ENCODE results near the gene GDPD1. TPM values are rescaled to one million over a fixed set of nuclear protein-coding genes. Genes with fewer than 3 reads are reported as not detected.
A peak's percentile ranks its signal among the peaks of the same experiment; 100 is the strongest.
"Not testable (repeated sequence)": the region's sequence is repeated elsewhere in the genome, so short reads cannot be mapped to it uniquely, and the experiment has no call there.

Gene GDPD1
- total and polyA plus RNA-seq, 2 donors (not counting 3 experiments of a cell fraction or from before 2014, with no cell fraction given), result 2.5 to 4.9 TPM

DNA sequence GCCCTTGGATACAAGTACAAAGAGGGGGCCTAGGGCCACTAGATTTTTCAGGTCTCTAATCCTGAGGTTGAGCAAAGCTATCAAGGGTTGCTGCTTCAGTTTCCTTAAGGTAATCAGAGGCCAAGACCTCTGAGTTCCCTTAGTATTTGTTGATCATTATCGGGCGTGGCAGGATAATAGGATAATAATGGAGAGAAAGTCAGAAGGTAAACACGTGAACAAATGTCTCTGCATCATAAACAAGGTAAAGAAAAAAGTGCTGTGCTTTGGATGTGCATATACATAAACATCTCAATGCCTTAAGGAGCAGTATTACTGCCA, 69.6 kb downstream of the GDPD1 start:
- no peak for DNase-seq (ENCODE audit: low read depth, low spot score)
- intact Hi-C loops (cut with micrococcal nuclease) (no loop called here), dilution Hi-C loops (cut with MboI; ENCODE audit: extremely low pct_ligation_motif_present, low sequenced_read_pairs) (no loop called here)
- no peaks in the 10 kb centered on the region for H3K79me2 ChIP-seq (ENCODE audit: control insufficient read depth, insufficient read depth, low read length)
- no peaks in the 10 kb centered on the region for H3K36me3 ChIP-seq (ENCODE audit: control insufficient read depth in 2 of 2, extremely low read depth in 1 of 2, insufficient read depth in 2 of 2, low read length in 2 of 2)
- peaks cover 12% of the 10 kb centered on the region for H3K4me1 ChIP-seq (ENCODE audit: control insufficient read depth, extremely low read depth, insufficient read depth, low read length)
- H3K27me3 ChIP-seq (ENCODE audit: control insufficient read depth in 2 of 2, insufficient read depth in 2 of 2, low read length in 2 of 2), result no peaks in the 10 kb centered on the region
- ChIA-PET POLR2A (no interaction called here), CTCF (interaction anchor here (0.7 kb wide), 1 partner anchor 21 kb away, joined by 3 read pairs; no protein-coding TSS in a partner anchor)
- no TSS peak for BruUV-seq (replicated peaks)
- no peak overlapping the region for H3K4me2 ChIP-seq (ENCODE audit: insufficient read depth, low read length)
- H3K9me3 ChIP-seq (replicated peaks; ENCODE audit: control insufficient read depth, insufficient read depth, low read length), result no peaks in the 10 kb centered on the region
- no peak overlapping the region for H3K4me3 ChIP-seq (replicated peaks in 1 of 3; ENCODE audit: insufficient read depth in 1 of 3, low read depth in 1 of 3, low read length in 3 of 3)
- no peaks in the 10 kb centered on the region for H3K9me1 ChIP-seq (replicated peaks; ENCODE audit: control insufficient read depth, extremely low read depth, insufficient read depth, low read length)
- H4K20me1 ChIP-seq (replicated peaks; ENCODE audit: control insufficient read depth, extremely low read depth, insufficient read depth, low read length), result no peaks in the 10 kb centered on the region
- H3K27ac ChIP-seq (ENCODE audit: insufficient read depth, low read depth, low read length), result no peak overlapping the region
- H3K9ac ChIP-seq (replicated peaks; ENCODE audit: extremely low read depth, insufficient read depth, low read length), result no peak overlapping the region
- FAIRE-seq, result no peak
- TF ChIP-seq FOS (IDR thresholded peaks at IDR 0.05; ENCODE audit: borderline replicate concordance, insufficient read depth, low read length) (no peak), MYC (IDR thresholded peaks at IDR 0.05; ENCODE audit: low read depth, low read length) (no peak), POLR2A (IDR thresholded peaks at IDR 0.05; ENCODE audit: low read depth, low read length) (no peak), POLR2AphosphoS5 (IDR thresholded peaks at IDR 0.05; ENCODE audit: insufficient read depth, low read depth, low read length) (no peak), JUN (IDR thresholded peaks at IDR 0.05; ENCODE audit: borderline replicate concordance, insufficient read depth, insufficient read length, low read depth) (no peak)
- TF ChIP-seq, protein P1, sequence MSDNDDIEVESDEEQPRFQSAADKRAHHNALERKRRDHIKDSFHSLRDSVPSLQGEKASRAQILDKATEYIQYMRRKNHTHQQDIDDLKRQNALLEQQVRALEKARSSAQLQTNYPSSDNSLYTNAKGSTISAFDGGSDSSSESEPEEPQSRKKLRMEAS (IDR thresholded peaks at IDR 0.05; ENCODE audit: insufficient read depth, insufficient read length), result no peak
- TF ChIP-seq, protein P2, sequence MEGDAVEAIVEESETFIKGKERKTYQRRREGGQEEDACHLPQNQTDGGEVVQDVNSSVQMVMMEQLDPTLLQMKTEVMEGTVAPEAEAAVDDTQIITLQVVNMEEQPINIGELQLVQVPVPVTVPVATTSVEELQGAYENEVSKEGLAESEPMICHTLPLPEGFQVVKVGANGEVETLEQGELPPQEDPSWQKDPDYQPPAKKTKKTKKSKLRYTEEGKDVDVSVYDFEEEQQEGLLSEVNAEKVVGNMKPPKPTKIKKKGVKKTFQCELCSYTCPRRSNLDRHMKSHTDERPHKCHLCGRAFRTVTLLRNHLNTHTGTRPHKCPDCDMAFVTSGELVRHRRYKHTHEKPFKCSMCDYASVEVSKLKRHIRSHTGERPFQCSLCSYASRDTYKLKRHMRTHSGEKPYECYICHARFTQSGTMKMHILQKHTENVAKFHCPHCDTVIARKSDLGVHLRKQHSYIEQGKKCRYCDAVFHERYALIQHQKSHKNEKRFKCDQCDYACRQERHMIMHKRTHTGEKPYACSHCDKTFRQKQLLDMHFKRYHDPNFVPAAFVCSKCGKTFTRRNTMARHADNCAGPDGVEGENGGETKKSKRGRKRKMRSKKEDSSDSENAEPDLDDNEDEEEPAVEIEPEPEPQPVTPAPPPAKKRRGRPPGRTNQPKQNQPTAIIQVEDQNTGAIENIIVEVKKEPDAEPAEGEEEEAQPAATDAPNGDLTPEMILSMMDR (IDR thresholded peaks at IDR 0.05; ENCODE audit: extremely low read depth in 1 of 2, insufficient read depth in 1 of 2, low read depth in 1 of 2, low read length in 2 of 2), result no peak
- H2AFZ ChIP-seq (ENCODE audit: low read depth, low read length), result peak overlapping the region; percentile 87

DNA sequence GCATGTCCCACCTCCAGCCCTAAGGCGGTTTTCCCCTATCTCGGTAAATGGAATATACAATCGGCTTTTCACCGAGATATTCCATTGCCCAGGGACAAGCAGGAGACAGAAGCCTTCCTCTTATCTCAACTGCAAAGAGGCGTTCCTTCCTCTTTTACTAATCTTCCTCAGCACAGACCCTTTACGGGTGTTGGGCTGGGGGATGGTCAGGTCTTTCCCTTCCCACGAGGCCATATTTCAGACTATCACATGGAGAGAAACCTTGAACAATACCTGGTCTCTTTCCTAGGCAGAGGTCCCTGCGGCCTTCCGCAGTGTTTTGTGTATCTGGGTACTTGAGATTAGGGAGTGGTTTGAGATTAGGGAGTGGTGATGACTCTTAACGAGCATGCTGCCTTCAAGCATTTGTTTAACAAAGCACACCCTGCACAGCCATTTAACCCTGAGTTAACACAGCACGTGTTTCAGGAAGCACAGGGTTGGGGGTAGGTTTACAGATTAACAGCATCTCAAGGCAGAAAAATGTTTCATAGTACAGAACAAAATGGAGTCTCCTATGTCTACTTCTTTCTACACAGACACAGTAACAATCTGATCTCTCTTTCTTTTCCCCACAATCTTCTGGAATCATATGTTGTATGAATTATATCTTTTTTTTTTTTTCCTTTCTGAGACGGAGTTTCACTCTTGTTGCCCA, 70.1 kb downstream of the GDPD1 start:
- H3K4me1 ChIP-seq (ENCODE audit: control insufficient read depth, extremely low read depth, insufficient read depth, low read length), result peaks cover 12% of the 10 kb centered on the region
- intact Hi-C loops (cut with micrococcal nuclease); H3K9me3 ChIP-seq (replicated peaks; ENCODE audit: control insufficient read depth, insufficient read depth, low read length); H3K9ac ChIP-seq (replicated peaks; ENCODE audit: extremely low read depth, insufficient read depth, low read length); FAIRE-seq; dilution Hi-C loops (cut with MboI; ENCODE audit: extremely low pct_ligation_motif_present, low sequenced_read_pairs); H3K9me1 ChIP-seq (replicated peaks; ENCODE audit: control insufficient read depth, extremely low read depth, insufficient read depth, low read length); BruUV-seq (replicated peaks); H3K4me2 ChIP-seq (ENCODE audit: insufficient read depth, low read length); H3K79me2 ChIP-seq (ENCODE audit: control insufficient read depth, insufficient read depth, low read length); POLR2A ChIA-PET; DNase-seq (ENCODE audit: low read depth, low spot score); H3K27ac ChIP-seq (ENCODE audit: insufficient read depth, low read depth, low read length); H3K4me3 ChIP-seq (replicated peaks in 1 of 3; ENCODE audit: insufficient read depth in 1 of 3, low read depth in 1 of 3, low read length in 3 of 3); H3K27me3 ChIP-seq (ENCODE audit: control insufficient read depth in 2 of 2, insufficient read depth in 2 of 2, low read length in 2 of 2); CTCF ChIA-PET; H3K36me3 ChIP-seq (ENCODE audit: control insufficient read depth in 2 of 2, extremely low read depth in 1 of 2, insufficient read depth in 2 of 2, low read length in 2 of 2); H4K20me1 ChIP-seq (replicated peaks; ENCODE audit: control insufficient read depth, extremely low read depth, insufficient read depth, low read length): not testable (repeated sequence)
- H2AFZ ChIP-seq (ENCODE audit: low read depth, low read length), result peak overlapping the region; percentile 87

Measured in endothelial cell of umbilical vein (primary cell).